Measurements from ENCODE around the gene NR4A1. TPM values are rescaled to one million over a fixed set of nuclear protein-coding genes. Genes with fewer than 3 reads are reported as not detected.

The NR4A1 gene
- total and polyA plus RNA-seq, 9 of the 15 experiments (the other 6 are each of a cell fraction or from before 2014, with no cell fraction given) = 0.07 to 4.7 (median 1.9) TPM; not detected in 1

DNA sequence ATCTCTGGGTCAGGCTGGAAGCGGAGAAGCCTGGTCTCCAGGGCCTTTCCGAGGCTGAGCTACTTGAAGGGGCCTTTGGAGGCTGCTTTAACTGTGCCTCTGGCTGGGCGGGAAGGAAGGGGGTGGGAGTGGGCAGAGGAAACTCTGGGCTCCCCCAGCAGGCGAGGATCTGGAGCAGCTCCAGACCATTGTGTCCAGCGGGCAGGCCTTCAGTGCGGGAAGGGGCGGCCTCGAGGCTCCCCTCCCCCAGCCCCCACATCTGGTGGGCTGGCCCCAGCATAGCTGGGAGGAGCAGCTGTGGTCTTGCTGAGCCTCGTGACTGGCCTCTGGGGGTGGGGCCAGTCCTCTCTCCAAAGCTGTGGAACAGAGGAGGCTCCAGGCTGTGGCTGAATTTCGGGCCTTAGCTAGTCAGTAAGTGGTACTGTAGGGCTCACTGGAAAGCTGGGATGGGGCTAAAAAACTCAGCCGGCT lies 41.1 kb upstream of the NR4A1 start (continued):
- TF ChIP-seq FOXK2 (conservative IDR thresholded peaks at IDR 0.05 in 1 of 2, IDR thresholded peaks at IDR 0.05 in 1 of 2; ENCODE audit: low read depth in 2 of 2) (no peak; a peak in 1 of 4 replicates), PHF20 (IDR thresholded peaks at IDR 0.05; ENCODE audit: partially characterized antibody) (peak; percentile 43), E2F6 (IDR thresholded peaks at IDR 0.05; ENCODE audit: borderline replicate concordance in 1 of 2, extremely low read depth in 1 of 2, insufficient read depth in 1 of 2, insufficient read length in 1 of 2, low read depth in 1 of 2, low read length in 1 of 2, poor library complexity in 1 of 2, severe bottlenecking in 1 of 2) (peak; percentile 35 to 51), TRIM24 (IDR thresholded peaks at IDR 0.05) (0 out of 4 replicates have a peak, but pooled peaks of 1 of the 2 experiments have one; percentile 21), MGA (IDR thresholded peaks at IDR 0.05) (peak; percentile 54), RBBP5 (IDR thresholded peaks at IDR 0.05; ENCODE audit: borderline replicate concordance, insufficient read depth, low read length, poor library complexity, severe bottlenecking) (no peak), LEF1 (IDR thresholded peaks at IDR 0.05) (0 out of 2 replicates have a peak, but pooled peaks have one; percentile 47), NRF1 (conservative IDR thresholded peaks at IDR 0.05 in 1 of 2, IDR thresholded peaks at IDR 0.05 in 1 of 2) (peak; percentile 45 to 48; a peak in 3 of 4 replicates), ZNF644 (tag; IDR thresholded peaks at IDR 0.05; ENCODE audit: low read depth) (0 out of 2 replicates have a peak, but pooled peaks have one; percentile 27), RBFOX2 (IDR thresholded peaks at IDR 0.05; ENCODE audit: low read depth, low read length) (peak; percentile 68)
- TF ChIP-seq, protein P1, sequence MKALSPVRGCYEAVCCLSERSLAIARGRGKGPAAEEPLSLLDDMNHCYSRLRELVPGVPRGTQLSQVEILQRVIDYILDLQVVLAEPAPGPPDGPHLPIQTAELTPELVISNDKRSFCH (CRISPR knock-in tag; IDR thresholded peaks at IDR 0.05) = no peak
- TF ChIP-seq, protein P1 (tag; IDR thresholded peaks at IDR 0.05) = no peak

All from K562 (cell line).